Nephron progenitor cell (in vitro differentiated cells): ENCODE data around the gene PSMC4.

ENCODE experiments used
- DNase-seq: peaks from one replicate; pipeline ENCODE4 v3.0.0; 2021
- H3K27ac Mint-ChIP-seq: 2 replicates; pipeline ENCODE4 v1.8.0; 2021; ENCODE audit warnings: mild to moderate bottlenecking, moderate library complexity, mixed read lengths
- H3K27me3 Mint-ChIP-seq: 2 replicates; pipeline ENCODE4 v1.8.0; 2021; ENCODE audit warnings: mild to moderate bottlenecking, low read depth, mixed read lengths; ENCODE audit not compliant: poor library complexity
- H3K36me3 Mint-ChIP-seq: 2 replicates; pipeline ENCODE4 v1.8.0; 2021; ENCODE audit warnings: low read depth, mixed read lengths
- H3K4me1 Mint-ChIP-seq: 2 replicates; pipeline ENCODE4 v1.8.0; 2021; ENCODE audit warnings: mixed read lengths
- H3K4me3 Mint-ChIP-seq: 2 replicates; pipeline ENCODE4 v1.8.0; 2021; ENCODE audit warnings: mild to moderate bottlenecking, moderate library complexity, mixed read lengths
- H3K9me3 Mint-ChIP-seq: 2 replicates; pipeline ENCODE4 v1.8.0; 2021; ENCODE audit warnings: mild to moderate bottlenecking, moderate library complexity, mixed read lengths
- CTCF ChIP-seq: fragments of 200-600 bp; sonication (generic); IDR thresholded peaks from 2 replicates; pipeline ENCODE4 v1.5.0; 2021; ENCODE audit warnings: antibody characterized with exemption

The PSMC4 gene

DNA sequence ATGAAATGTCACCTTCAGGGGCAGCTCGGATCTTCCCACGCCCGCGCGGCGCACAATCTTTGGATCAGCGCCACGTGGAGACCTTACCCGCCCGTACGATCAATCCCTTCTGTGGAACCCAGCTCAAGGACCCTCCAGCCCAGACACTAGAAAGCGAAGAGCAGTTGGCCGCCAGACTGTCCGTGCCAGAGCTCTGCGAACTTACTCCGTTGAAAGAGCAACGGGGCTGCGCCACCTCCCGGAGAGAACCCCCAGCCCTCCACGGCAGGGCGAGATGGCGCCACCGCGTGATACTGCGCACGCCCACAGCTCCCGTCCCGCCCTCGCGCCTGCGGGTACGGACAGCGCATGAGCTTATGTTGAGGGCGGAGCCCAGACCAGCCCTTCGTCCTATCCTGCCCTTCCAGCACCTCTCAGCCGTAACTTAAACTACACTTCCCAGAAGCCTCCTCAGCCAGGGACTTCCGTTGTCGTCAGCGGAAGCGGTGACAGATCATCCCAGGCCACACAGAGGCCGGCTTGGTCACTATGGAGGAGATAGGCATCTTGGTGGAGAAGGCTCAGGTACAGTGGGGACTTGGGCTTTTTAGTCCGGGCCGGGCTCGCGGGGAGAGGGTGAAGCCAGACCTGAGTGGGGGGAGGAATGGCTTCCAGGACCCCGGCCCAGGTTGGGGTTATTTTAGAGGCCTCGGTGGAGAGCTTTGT is at the start of gene PSMC4:
TSS of gene PSMC4 (plus strand) at position 491 of the 705 bp plus-strand sequence. CDS start at position 529, 38 bp downstream.
- peak; percentile 97 for DNase-seq
- peak within 1 kb of the TSS; percentile 95 for H3K4me3 Mint-ChIP-seq
- peaks cover 39% of the 10 kb centered on the region for H3K36me3 Mint-ChIP-seq
- H3K27ac Mint-ChIP-seq = peak within 1 kb of the TSS; percentile 96
- no peaks in the 10 kb centered on the region for H3K27me3 Mint-ChIP-seq
- peaks cover 36% of the 10 kb centered on the region for H3K4me1 Mint-ChIP-seq
- peak; percentile 45 for TF ChIP-seq CTCF
- H3K9me3 Mint-ChIP-seq = peaks cover 4% of the 10 kb centered on the region

DNA sequence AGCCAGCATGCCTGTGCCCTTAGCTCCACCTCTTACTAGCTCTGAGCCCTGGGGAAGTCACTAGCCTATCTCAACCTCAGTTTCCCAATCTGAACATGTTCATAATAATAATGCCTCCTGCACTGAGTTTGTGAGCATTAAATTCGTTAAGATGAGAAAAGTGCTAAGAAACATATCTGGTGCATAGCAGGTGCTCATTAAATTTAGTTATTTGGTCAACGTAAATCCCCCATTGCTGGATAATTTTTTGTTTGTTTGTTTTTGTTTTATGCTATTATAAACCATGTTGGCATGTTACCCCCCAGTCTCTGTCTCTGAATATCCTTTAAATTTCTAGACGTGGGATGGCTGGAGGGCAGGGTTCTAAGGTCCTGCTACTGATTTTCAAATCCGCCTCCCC is 47.1 kb upstream of the PSMC4 start:
- no peak for TF ChIP-seq CTCF
- Mint-ChIP-seq H3K36me3 (no peaks in the 10 kb centered on the region), H3K4me1 (no peaks in the 10 kb centered on the region), H3K27ac (no peak overlapping the region), H3K27me3 (peaks cover 16% of the 10 kb centered on the region), H3K4me3 (no peak overlapping the region), H3K9me3 (no peaks in the 10 kb centered on the region)
- DNase-seq = no peak

- no peaks in the 10 kb centered on the region for H3K9me3 Mint-ChIP-seq
- DNase-seq = no peak
- no peaks in the 10 kb centered on the region for H3K36me3 Mint-ChIP-seq
- TF ChIP-seq CTCF = no peak
- no peak overlapping the region for H3K27ac Mint-ChIP-seq
- no peak overlapping the region for H3K4me3 Mint-ChIP-seq
- H3K4me1 Mint-ChIP-seq = no peaks in the 10 kb centered on the region
- H3K27me3 Mint-ChIP-seq = peaks cover 16% of the 10 kb centered on the region
Observed at GRCh38 chr19:39924389-39924788, 46.6 kb upstream of the PSMC4 start.

DNA sequence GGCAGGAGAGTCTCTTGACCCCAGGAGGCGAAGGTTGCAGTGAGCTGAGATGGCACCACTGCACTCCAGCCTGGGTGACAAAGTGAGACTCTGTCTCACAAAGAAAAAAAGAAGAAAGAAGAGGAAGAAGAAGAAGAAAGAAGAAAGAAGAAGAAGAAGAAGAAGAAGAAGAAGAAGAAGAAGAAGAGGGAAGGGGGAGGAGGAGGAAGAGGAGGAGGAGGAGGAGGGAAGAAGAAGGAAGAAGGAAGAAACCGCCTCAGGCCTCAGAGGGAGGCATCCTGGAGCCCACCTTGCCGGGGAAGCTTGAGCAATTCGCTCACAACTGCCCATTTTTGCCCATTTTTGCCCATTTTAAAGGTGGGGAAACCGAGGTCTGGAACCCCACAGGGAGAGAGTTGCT is 46.0 kb upstream of the PSMC4 start:
- DNase-seq = no peak
- Mint-ChIP-seq H3K9me3 (peaks cover 5% of the 10 kb centered on the region), H3K4me1 (no peaks in the 10 kb centered on the region), H3K27ac (no peak overlapping the region), H3K27me3 (peaks cover 17% of the 10 kb centered on the region), H3K36me3 (no peaks in the 10 kb centered on the region), H3K4me3 (no peak overlapping the region)
- no peak for TF ChIP-seq CTCF

DNA sequence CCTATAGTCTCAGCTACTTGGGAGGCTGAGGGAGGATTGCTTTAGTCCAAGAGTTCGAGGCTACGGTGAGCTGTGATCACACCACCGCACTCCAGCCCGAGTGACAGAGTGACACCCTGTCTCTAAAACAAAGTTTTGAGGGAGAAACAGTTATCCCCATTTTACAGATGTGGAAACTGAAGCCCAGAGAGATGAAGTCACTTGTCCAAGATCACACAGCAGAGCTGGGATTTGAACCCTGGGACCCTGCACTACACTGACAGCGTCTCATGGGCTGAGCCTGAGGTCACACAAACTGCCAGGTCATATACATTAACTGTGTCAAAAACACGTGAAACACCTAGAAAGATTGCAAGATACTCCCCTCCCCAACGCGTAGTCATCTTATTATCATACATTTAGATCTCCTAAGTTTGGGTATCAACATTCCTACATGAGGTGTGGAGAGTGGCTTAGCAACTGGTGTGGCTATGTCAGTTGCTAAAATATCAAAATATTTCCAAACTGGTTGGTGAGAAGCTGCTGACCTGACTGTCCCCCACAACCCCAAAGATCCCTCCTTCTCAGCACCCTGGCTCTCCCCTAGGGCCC is 44.7 kb upstream of the PSMC4 start:
- TF ChIP-seq CTCF = no peak
- H3K4me3 Mint-ChIP-seq = no peak overlapping the region
- H3K27me3 Mint-ChIP-seq = peaks cover 27% of the 10 kb centered on the region
- H3K36me3 Mint-ChIP-seq = no peaks in the 10 kb centered on the region
- H3K4me1 Mint-ChIP-seq = no peaks in the 10 kb centered on the region
- no peak overlapping the region for H3K27ac Mint-ChIP-seq
- no peak for DNase-seq
- H3K9me3 Mint-ChIP-seq = peaks cover 11% of the 10 kb centered on the region

DNA sequence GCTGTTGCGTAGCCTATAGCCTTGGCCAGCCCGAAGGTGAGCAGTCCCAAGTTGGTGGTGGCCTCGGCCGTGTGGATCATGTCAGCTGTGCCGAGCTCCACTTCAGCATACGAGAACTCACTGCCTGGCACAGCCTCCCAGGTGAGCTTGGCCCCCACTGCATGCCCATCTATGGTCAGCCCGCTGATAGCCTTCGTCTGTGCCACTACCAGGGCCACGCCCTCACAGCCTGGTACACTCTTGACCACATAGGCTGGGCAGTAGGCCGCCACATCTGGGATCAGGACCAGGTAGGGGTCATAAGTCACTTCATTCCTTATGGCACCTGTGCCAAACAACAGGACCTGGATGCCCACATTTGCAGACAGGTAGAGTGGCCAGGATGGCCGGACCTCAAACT is 43.9 kb upstream of the PSMC4 start:
- Mint-ChIP-seq H3K9me3 (peaks cover 11% of the 10 kb centered on the region), H3K27me3 (peaks cover 25% of the 10 kb centered on the region), H3K4me3 (no peak overlapping the region), H3K4me1 (no peaks in the 10 kb centered on the region), H3K27ac (no peak overlapping the region), H3K36me3 (no peaks in the 10 kb centered on the region)
- no peak for TF ChIP-seq CTCF
- no peak for DNase-seq
